Stimulated activated CD8-positive, alpha-beta memory T cell treated with anti-CD3 and anti-CD28 coated beads, Interleukin-15, amount 100 ng/mL, for 24 hours (primary cell): ENCODE measurements around the gene S100A13.
A peak's percentile ranks its signal among the peaks of the same experiment; 100 is the strongest.
"Not testable (repeated sequence)": the region's sequence is repeated elsewhere in the genome, so short reads cannot be mapped to it uniquely, and the experiment has no call there.

ENCODE experiments used
- DNase-seq: peaks from one replicate; pipeline ENCODE4 v3.0.0-alpha.2; 2020; ENCODE audit warnings: low read depth

Gene S100A13

GRCh38 chr1:153648000-153648643 lies 20.8 kb upstream of the S100A13 start:
- DNase-seq: no peak

DNA sequence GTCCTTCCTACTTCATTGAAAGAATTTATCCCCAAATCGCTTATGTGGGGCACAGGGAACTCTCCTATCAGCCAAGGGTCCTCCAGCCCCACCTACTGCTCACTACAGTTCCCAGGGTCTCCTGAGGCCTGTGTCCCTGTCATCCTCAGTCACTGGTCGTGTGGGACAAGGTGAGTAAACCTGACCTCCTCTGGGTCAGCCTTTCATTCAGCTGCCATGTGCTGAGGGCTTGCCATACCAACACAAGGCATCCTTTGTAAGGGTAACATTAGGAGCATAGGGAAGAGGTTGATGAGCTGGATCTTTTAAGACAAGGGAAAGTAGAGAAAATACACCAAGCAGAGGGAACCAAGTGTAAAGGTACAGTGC lies 20.0 kb upstream of the S100A13 start:
- no peak for DNase-seq

DNA sequence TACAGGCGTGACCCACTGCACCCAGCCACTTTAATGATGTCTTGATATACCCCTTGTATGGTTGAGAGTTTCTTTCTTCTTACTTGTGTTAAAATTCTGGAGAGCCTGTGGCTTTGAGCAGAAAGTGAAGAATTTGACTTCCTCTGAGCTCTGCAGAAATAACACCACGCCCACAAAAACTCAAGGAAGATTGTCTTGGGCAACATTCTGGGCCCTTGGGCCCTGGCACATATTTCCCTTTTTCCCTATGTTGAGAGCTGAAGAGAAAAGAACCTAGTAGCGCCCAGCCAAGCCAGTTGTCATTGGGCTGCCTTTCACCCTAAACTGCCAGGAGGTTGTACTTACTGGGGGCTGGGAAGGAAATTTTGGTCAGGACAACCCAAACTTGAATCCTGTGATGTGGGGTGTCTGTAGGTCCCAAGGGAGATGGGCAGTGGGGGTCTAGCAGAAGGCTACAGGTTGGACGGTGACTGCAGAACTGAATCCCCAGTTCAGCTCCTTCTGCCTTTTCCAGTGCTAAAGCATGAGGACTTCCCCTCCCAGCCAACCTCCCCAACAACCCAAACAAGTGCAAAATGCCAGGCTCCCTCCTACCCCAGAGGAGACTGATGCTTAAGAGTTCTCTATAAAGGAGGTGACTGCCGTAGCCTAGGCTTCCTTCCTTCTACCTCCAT lies 19.5 kb upstream of the S100A13 start:
- no peak for DNase-seq

- no peak for DNase-seq
Observed at GRCh38 chr1:153643816-153644215, 16.5 kb upstream of the S100A13 start.

DNA sequence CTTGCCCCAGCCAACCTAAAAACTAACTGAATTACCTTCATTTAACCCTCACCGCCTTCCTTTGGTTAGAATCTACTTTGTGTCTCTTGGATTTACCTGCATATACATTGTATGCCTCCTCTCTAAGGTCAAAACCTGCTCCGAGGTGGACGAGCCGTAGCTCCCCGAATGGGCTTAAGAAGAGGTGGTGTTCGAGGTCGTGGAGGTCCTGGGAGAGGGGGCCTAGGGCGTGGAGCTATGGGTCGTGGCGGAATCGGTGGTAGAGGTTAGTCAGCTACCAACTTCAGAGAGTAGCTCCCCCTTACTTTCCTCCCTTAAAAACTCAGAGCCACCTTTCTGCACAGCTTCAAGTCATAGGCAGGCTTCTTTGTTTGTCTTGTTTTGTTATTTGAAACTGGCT lies 15.8 kb upstream of the S100A13 start:
- no peak for DNase-seq

DNA sequence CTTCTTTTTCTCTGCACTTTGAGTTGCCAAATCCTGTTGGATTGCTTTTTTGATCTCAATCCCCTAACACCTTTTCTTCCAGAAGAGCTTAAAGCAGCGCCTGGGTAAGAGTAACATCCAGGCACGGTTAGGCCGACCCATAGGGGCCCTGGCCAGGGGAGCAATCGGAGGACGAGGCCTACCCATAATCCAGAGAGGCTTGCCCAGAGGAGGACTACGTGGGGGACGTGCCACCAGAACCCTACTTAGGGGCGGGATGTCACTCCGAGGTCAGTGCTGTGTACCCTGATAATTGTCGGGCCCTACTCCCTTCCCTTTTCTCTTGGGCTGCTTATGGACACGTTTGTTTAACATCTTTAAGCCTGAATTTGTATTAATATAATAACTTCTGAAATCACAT lies 14.9 kb upstream of the S100A13 start:
- no peak for DNase-seq

DNA sequence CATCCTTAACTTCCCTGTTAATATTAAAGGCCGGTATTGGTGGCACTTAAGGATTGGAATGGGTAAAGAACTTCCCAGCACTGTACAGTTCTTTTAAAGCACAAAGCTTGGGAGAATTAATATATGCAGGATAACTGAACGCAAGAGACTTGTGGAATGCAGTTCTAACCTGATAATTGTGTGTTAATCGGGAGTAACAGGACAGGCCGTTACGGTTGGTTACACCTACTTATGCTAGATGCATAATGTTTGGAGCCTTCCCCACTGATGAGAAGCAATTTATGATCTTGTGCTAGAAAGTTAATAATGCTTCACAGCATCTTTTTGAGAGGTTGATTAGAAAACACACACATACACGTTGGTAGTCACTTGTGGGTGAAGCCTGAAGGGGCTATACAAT lies 13.6 kb upstream of the S100A13 start:
- no peak for DNase-seq

GRCh38 chr1:153640213-153640612 lies 12.9 kb upstream of the S100A13 start:
- not testable (repeated sequence) for DNase-seq

- no peak for DNase-seq
Observed at GRCh38 chr1:153639280-153639679, 12.0 kb upstream of the S100A13 start.

GRCh38 chr1:153638261-153638660 lies 11.0 kb upstream of the S100A13 start:
- no peak for DNase-seq

GRCh38 chr1:153636312-153636711 lies 9.0 kb upstream of the S100A13 start:
- DNase-seq: no peak

DNA sequence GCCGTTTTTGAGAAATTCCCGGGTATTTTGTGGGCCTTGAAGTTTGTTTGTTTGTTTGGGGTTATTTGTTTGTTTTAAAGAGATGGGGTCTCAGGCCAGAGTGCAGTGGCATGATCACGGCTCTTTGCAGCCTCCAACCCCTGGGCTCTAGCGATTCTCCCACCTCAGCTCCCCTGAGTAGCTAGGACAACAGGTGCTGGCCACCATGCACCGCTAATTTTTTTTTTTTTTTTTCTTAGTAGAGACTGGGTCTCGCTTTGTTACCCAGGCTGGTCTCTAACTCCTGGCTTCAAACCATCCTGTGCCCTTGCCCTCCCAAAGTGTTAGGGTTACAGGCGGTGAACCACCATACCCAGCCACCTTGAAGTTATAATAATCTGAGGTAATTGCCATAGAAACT lies 8.6 kb upstream of the S100A13 start:
- no peak for DNase-seq

DNA sequence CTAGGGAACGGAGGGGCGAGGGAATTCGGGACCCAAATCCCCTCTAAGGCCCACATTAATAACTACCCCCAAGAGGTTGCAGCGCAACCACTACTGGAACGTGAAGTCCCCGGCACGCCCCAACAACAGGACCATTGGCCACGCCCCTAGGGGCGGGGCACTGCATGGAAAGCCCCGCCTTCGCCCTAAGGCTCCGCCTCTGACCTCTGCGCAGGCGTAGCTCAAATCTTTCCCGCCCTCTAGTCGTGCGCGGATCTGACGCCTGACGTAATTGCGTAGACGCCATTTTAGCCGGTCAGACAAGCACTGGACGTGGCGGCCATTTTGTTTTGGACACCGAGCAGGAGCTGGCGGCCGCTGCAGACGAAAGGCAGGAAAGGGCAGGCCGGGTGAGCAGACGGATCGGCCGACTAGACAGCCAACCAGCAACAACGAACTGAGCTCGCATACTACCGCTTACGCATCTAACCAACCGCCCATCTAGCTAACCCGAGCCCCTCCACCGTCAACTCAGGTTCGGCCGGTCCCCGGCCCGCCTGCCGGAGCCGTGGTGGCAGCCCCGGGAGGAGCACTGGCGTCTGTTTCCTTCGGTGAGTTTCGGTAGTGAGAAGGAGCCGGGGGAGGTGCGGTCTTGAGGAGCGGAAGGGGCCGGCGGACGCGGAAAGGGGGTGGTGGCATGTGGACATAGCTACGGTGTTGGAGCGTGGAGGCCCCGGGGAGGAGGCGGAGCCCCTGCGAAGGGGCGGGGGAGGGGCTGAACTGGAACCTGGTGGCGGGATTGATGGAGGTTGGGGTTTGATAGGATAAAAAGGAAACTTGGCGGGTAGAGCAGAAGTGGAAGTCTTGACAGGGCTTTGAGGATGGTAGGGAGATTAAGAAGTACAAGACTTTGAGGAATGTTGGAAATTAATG lies 6.7 kb upstream of the S100A13 start, which contains the start of gene CHTOP:
Gene CHTOP, plus strand, starts transcription at position 313 of the 912 bp plus-strand sequence. CDS start 2,523 bp downstream, outside the sequence.
- DNase-seq: peak; percentile 93

- DNase-seq: no peak
Observed at GRCh38 chr1:153633161-153633753, 6.0 kb upstream of the S100A13 start.

DNA sequence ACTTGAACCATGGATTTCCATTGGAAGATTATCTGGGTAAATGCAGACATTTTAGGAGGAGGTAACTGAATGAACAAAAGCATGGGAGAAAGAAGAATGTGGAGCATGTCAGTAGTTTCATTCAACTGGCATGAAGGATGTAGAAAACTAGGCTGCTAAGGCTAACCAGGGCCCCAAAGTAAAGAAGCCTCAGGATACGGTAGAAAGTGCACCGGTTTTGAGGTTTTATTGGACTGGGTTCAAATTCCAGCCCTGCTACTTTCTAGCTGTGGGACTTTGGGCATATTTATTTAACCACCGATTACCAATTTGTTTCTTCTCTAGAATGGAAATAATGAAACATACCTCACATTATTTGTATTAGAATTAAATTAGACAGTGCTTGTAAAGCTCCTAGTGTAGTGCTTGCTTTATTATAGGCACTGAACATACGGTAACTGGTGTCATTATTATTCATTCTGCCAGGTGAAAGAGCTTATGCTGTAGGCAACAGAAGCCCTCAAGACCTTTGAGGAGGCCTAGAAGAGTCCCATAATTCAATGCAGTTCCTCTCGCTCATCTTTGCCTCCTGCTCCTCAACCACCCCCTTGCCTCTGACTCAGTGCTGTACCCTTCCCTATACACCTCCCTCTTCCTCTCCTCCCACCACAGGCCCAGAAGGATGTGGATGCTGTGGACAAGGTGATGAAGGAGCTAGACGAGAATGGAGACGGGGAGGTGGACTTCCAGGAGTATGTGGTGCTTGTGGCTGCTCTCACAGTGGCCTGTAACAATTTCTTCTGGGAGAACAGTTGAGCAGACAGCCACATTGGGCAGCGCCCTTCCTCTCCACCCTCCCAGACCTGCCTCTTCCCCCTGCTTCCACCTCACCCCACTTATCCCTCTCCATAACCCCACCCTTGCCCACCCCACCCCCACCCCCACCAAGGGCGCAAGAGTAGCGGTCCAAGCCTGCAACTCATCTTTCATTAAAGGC lies 4.0 kb upstream of the S100A13 start:
- DNase-seq: no peak

DNA sequence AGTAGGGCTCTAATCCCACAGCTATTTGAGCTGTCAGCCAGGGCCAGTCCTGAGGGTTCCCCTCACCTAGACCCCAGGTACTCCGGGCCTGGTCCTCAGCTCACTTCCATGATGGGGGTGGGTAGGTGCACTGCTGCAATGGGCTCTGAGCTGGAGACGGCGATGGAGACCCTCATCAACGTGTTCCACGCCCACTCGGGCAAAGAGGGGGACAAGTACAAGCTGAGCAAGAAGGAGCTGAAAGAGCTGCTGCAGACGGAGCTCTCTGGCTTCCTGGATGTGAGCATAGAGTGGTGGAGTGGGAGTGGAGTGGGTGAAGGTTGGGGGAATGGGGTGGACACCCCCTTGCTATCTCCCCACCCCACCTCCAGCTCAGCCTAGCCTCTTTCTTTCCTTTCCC lies 3.1 kb upstream of the S100A13 start:
- DNase-seq: no peak

DNA sequence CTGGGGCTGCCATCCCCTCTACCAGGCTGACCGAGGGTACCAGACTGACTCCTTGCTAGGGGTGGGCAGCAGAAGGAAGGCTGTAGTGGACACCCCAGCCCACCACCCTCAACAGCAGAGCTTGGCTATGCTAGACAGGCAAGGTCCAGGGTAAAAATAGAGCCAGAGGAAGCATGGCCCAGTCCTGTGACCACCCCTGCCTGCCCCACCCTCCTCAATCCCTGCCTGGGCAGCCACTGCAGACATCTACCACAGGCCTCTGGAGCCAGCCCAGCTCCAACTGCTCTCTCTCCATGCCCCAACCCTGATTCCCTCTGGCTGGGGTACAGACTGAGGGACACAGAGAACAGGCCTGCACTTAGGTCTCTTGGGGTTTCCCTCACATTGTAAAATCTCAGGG lies 2.7 kb upstream of the S100A13 start:
- DNase-seq: no peak

- DNase-seq: no peak
Observed at GRCh38 chr1:153629343-153629665, 2.0 kb upstream of the S100A13 start.

GRCh38 chr1:153628638-153629342 lies 1.5 kb upstream of the S100A13 start:
- no peak for DNase-seq

GRCh38 chr1:153627715-153628626 lies 666 bp upstream of the S100A13 start, which contains the start of gene S100A1:
Gene S100A1 (plus strand): TSS chr1:153628434. CDS start chr1:153630522, 2,088 bp downstream.
- no peak for DNase-seq
